GM10266 (cell line): ENCODE results near the gene XAB2.
"Not testable (repeated sequence)": the region's sequence is repeated elsewhere in the genome, so short reads cannot be mapped to it uniquely, and the experiment has no call there.

Experiments used
- DNase-seq: peaks from one replicate; pipeline ENCODE4 v3.0.0; 2012; ENCODE audit errors: extremely low spot score
- CTCF ChIP-seq: IDR thresholded peaks from 2 replicates; pipeline ENCODE4 v1.5.1; 2012; ENCODE audit warnings: mild to moderate bottlenecking, low read depth; ENCODE audit not compliant: control insufficient read depth, insufficient read depth; ENCODE audit errors: missing control alignments

XAB2 gene

GRCh38 chr19:7648265-7649014 is 19.1 kb upstream of the XAB2 start:
- no peak for TF ChIP-seq CTCF
- no peak for DNase-seq

- TF ChIP-seq CTCF, result no peak
- DNase-seq, result no peak
Measured at GRCh38 chr19:7647156-7647555, 17.8 kb upstream of the XAB2 start.

GRCh38 chr19:7646426-7646700 is 17.0 kb upstream of the XAB2 start:
- no peak for DNase-seq
- TF ChIP-seq CTCF, result no peak

GRCh38 chr19:7645656-7646425 is 16.5 kb upstream of the XAB2 start:
- DNase-seq, result no peak
- no peak for TF ChIP-seq CTCF

- TF ChIP-seq CTCF, result no peak
- DNase-seq, result no peak
Measured at GRCh38 chr19:7645163-7645562, 15.8 kb upstream of the XAB2 start.

- no peak for DNase-seq
- TF ChIP-seq CTCF, result no peak
Measured at GRCh38 chr19:7644550-7644877, 15.2 kb upstream of the XAB2 start.

- DNase-seq, result not testable (repeated sequence)
Measured at GRCh38 chr19:7643629-7644549, 14.5 kb upstream of the XAB2 start.
